Renal cortex interstitium (tissue), 11 donors: Measurements from ENCODE around the gene BMI1. TPM values are rescaled to one million over a fixed set of nuclear protein-coding genes. Genes with fewer than 3 reads are reported as not detected.

Source experiments
- DNase-seq, 11 donors: peaks; one replicate each; pipeline ENCODE4 v3.0.0-alpha.2; 2013; ENCODE audit warnings: low read depth in 9 of 11, low spot score in 4 of 11; ENCODE audit errors: extremely low read depth in 1 of 11
- polyA plus RNA-seq, 3 donors: library from polyadenylated mRNA; unstranded; fragments of 120-200 nt; gene quantifications; one replicate each; pipeline ENCODE4 v1.2.1, GENCODE V29; 2013; ENCODE audit not compliant: insufficient read length in 3 of 3

Gene BMI1
- polyA plus RNA-seq, 3 donors, result 94.3 to 116 (median 99.9) TPM

DNA sequence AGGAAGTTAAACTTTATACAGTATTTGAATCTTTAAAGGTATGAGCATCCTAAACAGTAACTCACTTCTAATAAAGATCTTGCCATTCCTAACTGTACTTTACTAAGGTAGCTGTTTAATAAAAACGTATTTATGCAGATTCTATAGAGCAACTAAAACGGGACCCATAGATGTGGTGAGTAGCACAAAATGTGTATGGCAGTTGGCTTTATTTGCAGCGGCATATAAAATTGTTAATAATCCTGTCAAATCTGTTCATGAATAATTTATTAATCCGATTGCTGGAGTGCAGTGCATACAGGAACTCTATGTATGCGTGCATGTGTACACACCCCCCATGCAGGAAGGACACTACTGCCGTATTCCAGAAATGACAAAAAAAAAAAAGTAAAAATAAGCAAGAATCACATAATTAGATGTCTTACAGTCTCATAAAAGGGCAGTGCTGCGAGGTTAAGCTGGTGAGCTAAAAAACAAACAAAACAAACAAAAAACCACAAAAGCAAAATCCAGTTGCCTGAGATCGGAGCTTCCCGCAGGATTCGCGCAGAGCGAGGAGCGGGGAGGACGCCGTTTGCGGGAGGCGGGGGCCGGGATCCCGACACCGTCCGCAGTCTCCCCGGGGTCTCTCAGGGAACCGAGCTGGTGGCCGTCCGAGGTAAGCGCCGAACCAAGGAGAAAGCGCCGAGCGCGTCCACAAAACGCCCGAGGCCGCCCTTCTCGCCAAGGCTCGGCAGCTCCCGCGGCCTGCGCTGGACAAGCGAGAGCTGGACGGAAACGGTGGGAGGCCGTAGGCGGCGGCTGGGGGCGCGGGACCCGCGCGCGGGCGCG, 5.2 kb upstream of the BMI1 start:
- DNase-seq, result no peak

DNA sequence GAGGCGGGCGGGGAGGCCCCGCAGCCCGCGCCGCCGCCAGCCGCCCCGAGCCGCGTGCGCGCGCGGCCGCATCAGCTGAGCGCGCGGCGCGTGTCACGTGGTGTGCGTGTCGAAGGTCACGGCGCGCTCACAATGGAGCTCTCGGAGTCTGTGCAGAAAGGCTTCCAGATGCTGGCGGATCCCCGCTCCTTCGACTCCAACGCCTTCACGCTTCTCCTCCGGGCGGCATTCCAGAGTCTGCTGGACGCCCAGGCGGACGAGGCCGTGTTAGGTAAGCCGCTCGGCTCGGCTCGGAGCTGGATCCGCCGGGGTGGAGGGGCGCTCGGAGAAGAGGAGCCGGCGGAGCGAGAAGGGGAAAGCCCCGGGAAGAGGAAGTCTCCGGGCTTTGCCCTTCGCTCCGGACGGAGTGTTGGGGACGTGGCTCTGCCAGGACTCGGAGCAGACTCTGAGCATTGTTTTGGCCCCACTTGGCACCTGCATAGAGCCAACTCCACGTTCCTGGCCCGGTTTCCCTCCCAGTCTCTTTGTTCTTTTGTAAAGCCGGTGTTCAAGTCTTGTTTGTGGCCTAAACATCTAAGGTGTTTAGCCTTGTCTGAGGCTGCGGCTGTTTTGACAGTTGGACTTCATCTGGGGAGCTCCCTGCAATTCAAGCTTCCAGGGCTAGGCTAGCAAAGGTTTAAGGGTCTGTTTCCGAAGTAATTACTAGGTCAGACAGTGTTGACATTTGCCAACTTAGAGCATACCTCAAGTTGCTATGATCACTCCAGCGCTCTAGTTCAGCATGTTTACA, 4.4 kb upstream of the BMI1 start, which contains the start of gene COMMD3:
COMMD3 (plus strand) TSS at position 103 of the 790 bp plus-strand sequence; CDS start at position 133, 30 bp downstream.
- DNase-seq, result peak in 6 of 11 donors; percentile 84 to 91 (median 90)

DNA sequence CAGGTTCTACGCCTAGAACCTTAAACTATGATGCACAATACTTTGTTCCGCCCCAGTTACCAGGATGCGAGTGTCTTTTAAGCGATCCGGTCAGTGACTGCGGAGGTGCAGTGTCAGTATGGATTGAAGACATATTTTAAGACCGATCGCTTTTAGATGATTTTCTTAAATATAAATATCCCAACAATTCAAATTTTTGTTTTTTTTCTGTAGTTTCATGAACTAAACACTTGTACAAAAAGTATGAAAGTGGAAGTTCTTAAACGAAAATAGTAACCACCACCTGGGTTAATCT, 3.9 kb upstream of the BMI1 start:
- no peak for DNase-seq

DNA sequence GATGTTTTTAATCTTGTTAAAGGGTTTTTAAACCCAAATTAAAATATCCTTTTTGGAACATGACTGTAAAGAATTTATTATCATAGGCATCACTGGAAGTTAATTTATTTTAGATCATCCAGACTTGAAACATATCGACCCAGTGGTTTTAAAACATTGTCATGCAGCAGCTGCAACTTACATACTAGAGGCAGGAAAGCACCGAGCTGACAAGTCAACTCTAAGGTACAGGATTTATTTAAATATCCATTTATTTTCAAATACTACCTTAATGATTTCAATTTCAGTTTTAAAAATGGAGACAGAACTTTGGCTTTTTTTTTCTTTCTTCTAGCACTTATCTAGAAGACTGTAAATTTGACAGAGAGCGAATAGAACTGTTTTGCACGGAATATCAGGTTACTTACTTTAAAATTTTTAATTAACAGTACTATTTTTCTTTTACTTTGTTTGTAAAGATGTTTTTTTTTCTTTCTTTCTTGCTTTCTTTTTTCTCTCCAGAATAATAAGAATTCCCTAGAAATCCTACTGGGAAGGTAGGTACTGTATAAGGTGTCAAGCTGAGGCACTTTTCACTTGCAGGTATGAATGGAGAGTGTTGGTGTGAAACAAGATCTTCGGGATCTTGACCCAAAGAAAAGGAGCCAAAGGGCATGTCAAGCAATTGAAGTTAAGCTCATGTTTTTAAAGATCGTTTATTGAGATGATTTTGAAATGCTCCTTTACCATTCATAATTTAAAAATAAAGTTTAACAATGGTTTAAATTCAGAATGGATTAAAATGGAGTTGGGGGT, 2.9 kb upstream of the BMI1 start:
- DNase-seq, result no peak

DNA sequence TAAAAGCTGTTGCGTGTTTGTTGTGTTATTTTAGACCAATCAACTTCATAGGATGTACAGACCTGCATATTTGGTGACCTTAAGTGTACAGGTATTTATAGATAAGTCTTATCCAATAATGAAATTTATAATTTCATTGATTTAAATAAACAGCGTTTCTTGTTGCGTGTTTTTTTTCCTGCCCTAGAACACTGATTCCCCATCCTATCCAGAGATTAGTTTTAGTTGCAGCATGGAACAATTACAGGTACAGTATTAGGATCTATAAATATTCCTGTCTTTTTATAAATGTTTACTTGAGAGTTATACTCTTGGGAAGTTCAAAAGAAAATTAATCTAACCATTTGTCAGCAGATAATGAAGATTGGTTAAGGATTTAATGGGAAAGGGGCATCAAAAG, 2.1 kb upstream of the BMI1 start:
- no peak for DNase-seq

DNA sequence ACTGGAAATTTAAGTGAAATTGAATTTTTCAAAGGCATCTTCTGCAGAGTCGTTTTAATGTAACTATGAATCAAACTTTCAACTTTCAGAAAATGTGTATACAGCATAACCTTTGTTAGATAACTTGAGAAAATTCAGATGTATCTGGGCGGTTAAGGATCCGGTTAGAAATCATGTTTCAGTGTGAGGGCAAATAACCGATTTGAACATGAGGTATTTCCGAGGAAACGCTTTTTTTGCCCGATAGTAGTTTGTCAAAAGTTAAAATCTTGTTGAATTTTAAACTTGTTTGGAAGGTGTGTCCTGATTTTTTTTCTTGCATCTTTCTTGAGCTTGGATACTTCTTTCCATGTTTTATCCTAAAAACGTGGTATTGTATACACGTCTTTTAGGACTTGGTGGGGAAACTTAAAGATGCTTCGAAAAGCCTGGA, 1.3 kb upstream of the BMI1 start:
- DNase-seq, result no peak

DNA sequence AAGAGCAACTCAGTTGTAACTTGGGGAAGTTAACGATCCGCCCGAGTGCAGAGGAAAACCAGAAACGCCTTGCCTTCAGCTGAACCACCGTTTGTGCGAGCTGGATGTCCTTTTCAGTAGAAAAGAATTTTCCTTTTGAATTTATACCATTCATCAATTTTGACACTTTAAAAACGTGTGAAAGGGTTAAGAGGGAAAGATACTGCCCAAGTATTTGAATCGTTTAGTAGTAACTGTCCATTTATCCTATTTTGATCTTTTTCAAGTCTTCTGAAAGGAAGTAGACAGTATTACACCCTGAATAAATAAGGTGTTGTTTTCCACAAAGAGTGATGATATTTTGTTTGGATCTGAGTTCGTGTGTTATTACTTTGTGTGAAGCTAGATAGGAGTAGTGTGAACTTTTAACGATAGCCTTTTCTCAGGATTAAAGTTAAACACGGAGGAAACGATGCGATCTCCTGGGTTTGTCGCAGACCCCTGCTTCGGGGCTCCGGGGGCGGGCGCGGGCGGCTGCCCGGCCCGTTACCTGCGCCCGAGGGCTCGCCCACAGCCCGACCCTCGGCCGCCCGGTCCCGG, 830 bp upstream of the BMI1 start:
- DNase-seq, result no peak

DNA sequence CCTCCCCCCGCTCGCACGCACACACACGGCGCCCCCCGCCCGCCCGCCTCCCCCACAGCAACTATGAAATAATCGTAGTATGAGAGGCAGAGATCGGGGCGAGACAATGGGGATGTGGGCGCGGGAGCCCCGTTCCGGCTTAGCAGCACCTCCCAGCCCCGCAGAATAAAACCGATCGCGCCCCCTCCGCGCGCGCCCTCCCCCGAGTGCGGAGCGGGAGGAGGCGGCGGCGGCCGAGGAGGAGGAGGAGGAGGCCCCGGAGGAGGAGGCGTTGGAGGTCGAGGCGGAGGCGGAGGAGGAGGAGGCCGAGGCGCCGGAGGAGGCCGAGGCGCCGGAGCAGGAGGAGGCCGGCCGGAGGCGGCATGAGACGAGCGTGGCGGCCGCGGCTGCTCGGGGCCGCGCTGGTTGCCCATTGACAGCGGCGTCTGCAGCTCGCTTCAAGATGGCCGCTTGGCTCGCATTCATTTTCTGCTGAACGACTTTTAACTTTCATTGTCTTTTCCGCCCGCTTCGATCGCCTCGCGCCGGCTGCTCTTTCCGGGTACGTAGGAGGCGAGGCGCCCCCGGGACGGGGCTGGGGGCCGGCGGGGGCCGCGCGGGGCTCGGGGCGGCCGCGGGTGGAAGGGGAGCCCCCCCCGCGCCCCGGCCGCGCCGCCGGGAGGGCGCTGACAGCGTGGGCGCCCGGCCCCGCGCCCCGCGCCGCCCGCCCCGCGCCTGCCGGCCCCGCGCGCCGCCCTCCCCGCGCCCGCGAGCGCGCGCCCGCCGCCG, 441 bp downstream of the BMI1 start:
- DNase-seq, result no peak

DNA sequence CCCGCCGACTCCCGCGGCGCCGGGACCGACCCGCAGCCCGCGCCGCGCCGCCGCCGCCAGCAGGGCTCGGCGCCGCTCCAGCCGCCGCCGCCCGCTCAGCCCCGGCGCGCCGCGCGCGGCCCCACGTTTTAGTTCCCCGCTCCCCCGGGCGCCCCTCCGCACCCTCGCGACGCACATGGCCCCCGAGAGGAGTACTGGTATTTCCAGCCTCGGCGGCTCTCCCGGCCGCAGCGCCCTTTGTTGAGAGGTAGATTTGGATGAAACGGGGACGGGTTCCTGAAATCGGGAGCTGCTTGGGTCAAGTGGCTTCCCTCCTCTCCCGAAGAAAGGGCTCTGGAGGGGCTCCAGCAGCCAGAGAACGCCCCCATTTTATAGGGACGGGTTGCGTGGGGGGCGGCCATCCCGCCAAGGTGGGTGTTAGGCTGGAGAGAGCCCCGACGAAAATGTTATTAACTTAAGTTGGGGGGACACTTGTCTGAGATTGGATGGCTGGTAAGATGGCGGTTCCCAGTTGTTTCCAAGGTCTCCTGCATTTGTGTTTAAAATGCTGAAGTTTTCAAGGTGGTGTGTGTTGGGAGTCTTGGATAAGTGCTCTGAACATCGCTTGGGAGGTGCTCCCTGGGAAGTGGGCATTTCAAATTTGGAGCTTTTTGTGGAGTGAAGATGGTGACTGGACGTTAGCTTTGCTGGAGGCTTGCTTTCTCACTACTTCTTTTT, 1.2 kb downstream of the BMI1 start:
- no peak for DNase-seq

DNA sequence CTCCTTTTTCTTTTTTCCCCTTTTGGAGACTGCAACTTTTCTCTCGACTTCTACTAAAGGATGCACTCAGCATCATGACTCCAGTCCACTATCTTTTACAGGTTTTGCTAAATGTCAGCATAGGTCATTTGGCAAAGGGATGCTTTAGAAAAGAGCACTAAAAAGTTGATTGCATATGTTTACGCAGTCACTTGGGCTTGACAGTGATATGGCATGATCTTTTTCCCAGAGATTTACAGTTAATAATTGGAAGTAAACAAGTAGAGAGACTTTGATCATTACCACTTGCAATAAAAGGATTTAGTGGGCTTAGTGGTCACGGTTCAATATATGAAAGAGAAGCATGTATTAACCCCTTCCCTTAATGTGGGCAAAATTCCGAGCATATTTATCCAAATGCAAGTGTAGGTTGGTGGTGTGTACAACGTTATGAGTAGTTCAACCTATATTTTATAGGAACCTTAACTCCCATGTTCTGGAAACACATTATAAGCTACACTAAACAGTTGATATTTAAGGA, 1.8 kb downstream of the BMI1 start:
- no peak for DNase-seq

DNA sequence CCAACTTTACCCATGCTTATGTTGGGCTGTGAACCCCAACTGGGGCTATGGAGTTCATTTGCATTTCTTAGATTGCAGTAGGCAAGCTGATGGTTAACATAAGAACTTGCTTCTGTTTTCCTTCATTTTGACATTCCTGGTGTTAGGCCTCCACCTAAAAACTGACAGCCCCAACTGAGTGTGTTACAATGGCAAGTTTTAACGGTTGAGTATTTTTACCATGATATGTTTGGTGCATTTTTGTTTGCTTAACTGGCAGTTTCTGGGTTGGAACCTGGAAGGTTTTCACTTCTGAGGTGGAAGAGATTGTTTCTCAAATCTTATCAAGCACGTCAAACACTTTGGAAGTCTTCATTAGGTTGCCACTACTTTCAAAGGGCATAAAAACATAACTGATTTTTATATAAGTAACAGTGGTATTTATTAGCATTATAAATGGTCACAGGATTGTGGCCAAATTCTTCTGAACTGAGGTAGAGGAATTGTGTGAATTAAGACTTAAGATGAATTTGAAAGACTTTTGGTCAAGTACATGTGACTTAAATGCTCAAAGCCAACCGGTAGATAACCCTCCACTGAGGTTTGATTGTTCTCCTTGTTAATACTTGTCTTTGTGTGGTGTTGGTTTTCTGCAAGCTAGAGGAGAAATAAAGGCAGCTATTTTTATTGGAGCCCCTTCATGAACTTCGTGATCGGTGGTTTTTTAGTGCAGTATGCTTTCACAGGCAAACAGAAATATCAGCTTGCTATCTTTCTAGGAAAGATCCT, 2.8 kb downstream of the BMI1 start:
- DNase-seq, result no peak

DNA sequence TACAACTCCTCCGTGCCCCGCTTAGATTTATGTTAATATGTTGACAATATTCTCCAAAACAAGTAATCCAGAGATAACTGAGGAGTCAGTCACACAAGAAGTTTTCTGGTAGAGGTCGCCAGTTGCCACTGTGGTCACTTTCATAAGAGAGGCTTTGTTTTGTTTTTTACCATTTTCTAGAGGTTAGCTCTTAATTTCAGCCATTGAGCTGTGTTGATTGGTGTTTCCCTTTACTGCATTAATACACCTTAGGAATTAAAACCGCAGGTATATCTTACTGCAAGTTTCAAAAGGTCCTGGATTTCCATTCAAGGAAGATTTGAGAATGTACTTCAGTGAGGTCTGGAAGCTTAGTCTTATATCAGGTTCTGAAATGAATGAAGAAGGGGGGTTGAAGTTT, 3.5 kb downstream of the BMI1 start:
- no peak for DNase-seq

DNA sequence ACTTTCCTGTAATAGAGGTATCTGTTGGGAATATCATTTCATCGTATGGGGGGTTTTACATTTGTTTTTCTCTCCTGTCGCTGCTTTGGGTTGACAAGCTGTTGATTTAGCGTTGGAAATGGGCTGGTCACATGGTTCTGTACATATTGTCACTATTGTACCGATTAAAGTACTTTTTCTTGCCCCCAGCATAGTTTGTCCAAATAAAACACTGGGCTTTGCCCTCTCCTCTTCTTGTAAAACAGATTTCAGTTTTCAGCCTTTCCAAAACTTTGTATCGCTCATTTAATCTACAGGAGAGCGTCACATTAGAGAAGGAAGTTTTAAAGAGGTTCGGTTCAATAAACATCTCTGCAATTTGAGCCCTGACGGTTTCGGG, 4.0 kb downstream of the BMI1 start:
- no peak for DNase-seq

DNA sequence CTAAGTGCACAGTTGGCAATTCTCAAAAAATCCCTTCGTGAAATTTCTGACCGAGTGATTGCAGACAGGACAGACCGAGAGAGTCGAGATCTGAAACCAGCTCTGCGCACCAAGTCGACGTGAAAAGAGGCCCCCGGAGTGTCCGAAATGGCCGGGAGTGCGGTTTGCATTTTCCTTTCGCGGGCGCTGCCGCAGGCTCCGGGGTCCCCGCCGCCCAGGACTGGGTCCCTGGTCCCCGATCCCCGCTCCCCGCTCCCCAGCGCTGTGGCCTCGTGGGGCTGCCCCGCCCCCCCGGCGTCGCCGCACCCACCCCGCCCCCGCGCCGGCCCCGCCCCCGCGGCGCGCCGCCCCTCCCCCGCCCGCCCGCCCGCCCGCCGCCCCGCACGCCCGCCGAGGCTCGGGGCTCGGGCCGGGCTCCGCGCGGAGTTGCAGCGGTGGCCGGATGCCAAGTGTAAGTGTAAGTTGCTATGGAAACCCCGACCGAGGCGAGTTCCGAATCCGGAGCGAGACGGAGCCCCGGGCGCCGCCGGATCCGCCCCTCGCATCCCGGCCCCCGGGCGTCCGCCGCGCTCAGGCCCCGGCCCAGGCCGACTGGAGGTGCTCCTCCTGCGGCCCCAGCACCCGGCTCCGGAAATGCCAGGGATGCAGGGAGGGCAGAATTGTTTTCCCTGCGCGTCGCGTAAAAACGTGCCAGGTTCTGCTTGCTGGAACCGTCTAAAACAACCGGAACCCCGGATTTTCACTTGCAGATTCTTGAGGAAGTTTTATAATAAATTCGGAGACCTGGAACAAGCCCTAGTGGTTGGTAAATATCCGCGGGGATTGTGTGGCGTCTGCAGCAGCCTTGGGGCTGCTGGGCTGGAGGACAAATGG, 4.6 kb downstream of the BMI1 start:
- peak in 1 of 11 donors; percentile 79 for DNase-seq

DNA sequence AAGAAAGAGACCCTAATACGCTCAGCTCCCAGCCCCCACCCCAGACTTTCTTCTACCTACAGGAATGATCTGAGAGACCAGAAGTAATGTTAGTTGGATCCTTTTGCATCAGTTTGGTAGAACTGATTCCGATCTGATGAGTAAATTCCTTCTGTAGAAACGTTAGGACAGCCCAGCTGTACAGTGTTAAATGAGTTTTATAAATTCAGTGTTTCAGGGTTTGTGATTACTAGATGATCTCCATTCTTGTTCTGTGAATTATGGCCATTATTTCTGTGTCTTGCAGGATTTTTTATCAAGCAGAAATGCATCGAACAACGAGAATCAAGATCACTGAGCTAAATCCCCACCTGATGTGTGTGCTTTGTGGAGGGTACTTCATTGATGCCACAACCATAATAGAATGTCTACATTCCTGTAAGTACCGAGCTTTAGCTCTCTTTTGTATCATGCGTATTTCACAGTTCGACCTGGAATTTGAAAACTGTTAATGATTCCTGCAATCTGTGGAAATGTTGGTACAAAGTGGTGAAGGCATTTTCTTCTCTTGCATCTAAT, 5.3 kb downstream of the BMI1 start:
- DNase-seq, result no peak

DNA sequence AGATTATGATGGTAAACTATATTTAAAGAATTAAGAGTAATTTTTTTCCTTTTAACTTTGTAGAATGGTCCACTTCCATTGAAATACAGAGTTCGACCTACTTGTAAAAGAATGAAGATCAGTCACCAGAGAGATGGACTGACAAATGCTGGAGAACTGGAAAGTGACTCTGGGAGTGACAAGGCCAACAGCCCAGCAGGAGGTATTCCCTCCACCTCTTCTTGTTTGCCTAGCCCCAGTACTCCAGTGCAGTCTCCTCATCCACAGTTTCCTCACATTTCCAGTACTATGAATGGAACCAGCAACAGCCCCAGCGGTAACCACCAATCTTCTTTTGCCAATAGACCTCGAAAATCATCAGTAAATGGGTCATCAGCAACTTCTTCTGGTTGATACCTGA, 8.3 kb downstream of the BMI1 start:
- no peak for DNase-seq
